AG04450 (cell line): ENCODE results near the gene GPR150. TPM values are rescaled to one million over a fixed set of nuclear protein-coding genes. Genes with fewer than 3 reads are reported as not detected.

Experiments
- CTCF ChIA-PET: fragments of 300-600, 350-600 bp; formaldehyde crosslinking; extraction: SDS; loops from one replicate; lab custom pipeline; 2022; ENCODE audit warnings: antibody characterized with exemption, inconsistent platforms; lab: Charles Lee
- POLR2A ChIA-PET: fragments of 350-600 bp; formaldehyde crosslinking; extraction: SDS; loops from one replicate; lab custom pipeline; 2021; ENCODE audit warnings: antibody characterized with exemption, inconsistent platforms; lab: Yijun Ruan, JAX
- DNase-seq: peaks from one replicate; pipeline ENCODE4 v3.0.0-alpha.2; 2011; ENCODE audit warnings: low read depth, low spot score
- H3K27ac ChIP-seq: one replicate; pipeline ENCODE4 v1.5.1; 2012; ENCODE audit warnings: low read depth, low read length, control low read depth
- H3K27me3 ChIP-seq: one replicate; pipeline ENCODE4 v1.6.0; 2012; ENCODE audit warnings: low read length; ENCODE audit not compliant: control insufficient read depth, insufficient read depth
- H3K4me3 ChIP-seq: 2 replicates; pipeline ENCODE4 v1.5.1; 2011; ENCODE audit warnings: mild to moderate bottlenecking, low read depth, low read length, control low read depth
- H3K9me3 ChIP-seq: 2 replicates; pipeline ENCODE4 v1.5.1; 2012; ENCODE audit warnings: low read length; ENCODE audit not compliant: control insufficient read depth, insufficient read depth
- polyA minus RNA-seq: library from RNA; depleted of rRNA, polyadenylated mRNA; stranded (reverse); fragments of >200 nt; gene quantifications from 2 replicates; pipeline ENCODE4 v1.2.3, GENCODE V29; 2011; rRNA and poly(A)+ RNA removed
- polyA plus RNA-seq: library from polyadenylated mRNA; depleted of rRNA; stranded (reverse); fragments of >200 nt; gene quantifications from 2 replicates; pipeline ENCODE4 v1.2.3, GENCODE V29; 2011; rRNA removed
- TF ChIP-seq, protein P1 (sequence below): IDR thresholded peaks from 2 replicates; pipeline ENCODE4 v1.5.1; 2011; ENCODE audit warnings: low read depth, low read length, control low read depth, inconsistent platforms

The GPR150 gene
- polyA plus RNA-seq (0.17 and 0.24 TPM in 2 replicates), polyA minus RNA-seq (0.23 TPM in 1 of 2 replicates, not detected in the other)

DNA sequence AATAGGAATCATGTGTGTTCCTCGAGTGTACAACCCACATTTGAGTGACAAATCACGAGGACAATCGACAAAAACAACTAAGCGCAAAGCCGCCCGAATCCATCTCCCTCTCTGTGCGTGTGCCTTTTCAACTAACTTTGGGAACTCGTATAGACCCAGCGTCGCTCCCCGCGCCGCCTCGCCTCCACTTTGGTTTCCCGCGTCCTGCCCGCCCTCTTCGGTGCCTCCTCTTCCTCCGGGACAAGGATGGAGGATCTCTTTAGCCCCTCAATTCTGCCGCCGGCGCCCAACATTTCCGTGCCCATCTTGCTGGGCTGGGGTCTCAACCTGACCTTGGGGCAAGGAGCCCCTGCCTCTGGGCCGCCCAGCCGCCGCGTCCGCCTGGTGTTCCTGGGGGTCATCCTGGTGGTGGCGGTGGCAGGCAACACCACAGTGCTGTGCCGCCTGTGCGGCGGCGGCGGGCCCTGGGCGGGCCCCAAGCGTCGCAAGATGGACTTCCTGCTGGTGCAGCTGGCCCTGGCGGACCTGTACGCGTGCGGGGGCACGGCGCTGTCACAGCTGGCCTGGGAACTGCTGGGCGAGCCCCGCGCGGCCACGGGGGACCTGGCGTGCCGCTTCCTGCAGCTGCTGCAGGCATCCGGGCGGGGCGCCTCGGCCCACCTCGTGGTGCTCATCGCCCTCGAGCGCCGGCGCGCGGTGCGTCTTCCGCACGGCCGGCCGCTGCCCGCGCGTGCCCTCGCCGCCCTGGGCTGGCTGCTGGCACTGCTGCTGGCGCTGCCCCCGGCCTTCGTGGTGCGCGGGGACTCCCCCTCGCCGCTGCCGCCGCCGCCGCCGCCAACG is at the start of gene GPR150:
TSS of gene GPR150 (plus strand) at position 58 of the 840 bp plus-strand sequence. CDS start at position 247, 189 bp downstream.
- H3K27ac ChIP-seq = no peak within 1 kb of the TSS

DNA sequence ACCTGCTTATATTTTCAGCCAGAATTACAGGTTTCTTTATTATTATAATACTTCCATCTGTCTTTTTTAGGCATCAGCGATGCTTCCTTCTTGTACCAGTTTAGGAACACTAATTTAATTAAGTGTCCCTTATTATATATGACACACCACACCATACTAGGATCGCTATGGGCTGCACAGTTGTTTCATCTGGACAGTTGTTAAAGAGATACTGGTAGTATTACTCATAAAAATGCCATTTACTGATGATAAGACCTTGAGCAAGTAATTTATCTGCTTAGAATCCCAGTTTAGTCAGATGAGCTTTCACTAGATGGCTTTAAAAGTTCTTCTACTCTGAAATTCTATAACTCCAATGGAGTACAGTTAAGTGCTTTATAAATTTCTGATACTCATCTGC is 47.9 kb upstream of the GPR150 start:
- POLR2A ChIA-PET = no interaction called here
- TF ChIP-seq, protein P1, sequence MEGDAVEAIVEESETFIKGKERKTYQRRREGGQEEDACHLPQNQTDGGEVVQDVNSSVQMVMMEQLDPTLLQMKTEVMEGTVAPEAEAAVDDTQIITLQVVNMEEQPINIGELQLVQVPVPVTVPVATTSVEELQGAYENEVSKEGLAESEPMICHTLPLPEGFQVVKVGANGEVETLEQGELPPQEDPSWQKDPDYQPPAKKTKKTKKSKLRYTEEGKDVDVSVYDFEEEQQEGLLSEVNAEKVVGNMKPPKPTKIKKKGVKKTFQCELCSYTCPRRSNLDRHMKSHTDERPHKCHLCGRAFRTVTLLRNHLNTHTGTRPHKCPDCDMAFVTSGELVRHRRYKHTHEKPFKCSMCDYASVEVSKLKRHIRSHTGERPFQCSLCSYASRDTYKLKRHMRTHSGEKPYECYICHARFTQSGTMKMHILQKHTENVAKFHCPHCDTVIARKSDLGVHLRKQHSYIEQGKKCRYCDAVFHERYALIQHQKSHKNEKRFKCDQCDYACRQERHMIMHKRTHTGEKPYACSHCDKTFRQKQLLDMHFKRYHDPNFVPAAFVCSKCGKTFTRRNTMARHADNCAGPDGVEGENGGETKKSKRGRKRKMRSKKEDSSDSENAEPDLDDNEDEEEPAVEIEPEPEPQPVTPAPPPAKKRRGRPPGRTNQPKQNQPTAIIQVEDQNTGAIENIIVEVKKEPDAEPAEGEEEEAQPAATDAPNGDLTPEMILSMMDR = no peak
- no peak for DNase-seq
- Histone ChIP-seq H3K4me3 (no peak overlapping the region), H3K27me3 (no peaks in the 10 kb centered on the region), H3K27ac (no peak overlapping the region), H3K9me3 (no peaks in the 10 kb centered on the region)
- CTCF ChIA-PET = no interaction called here

More for the DNA sequence above, at the start of gene GPR150:
- TF ChIP-seq, protein P1 = no peak
- DNase-seq = no peak
- CTCF ChIA-PET = no interaction called here
- Histone ChIP-seq H3K9me3 (no peaks in the 10 kb centered on the region), H3K27me3 (no peaks in the 10 kb centered on the region), H3K4me3 (peak within 1 kb of the TSS; percentile 56)
- POLR2A ChIA-PET = interaction anchor here (0.5 kb wide), 1 partner anchor 133 kb away, joined by 3 read pairs; no protein-coding TSS in a partner anchor

DNA sequence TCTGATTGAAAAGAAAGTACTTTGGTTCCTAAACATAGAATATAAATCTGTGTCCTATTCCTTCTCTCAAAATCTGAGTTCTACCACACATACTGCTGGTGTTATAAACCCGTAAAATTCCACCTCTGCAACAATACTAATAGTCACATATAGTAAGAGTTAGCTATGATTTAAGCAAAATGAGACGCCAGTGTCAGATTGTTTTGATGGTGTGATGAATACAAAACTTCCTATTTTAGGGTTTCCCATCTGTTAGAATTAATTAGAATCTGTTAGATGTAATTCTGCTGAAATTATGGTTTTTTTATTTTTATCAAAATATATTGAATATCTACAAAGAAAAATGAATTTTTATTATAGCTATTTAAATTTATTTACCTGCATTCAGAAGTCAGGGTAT is 38.3 kb upstream of the GPR150 start:
- Histone ChIP-seq H3K27me3 (no peaks in the 10 kb centered on the region), H3K27ac (no peak overlapping the region), H3K9me3 (no peaks in the 10 kb centered on the region), H3K4me3 (no peak overlapping the region)
- CTCF ChIA-PET = no interaction called here
- no peak for DNase-seq
- TF ChIP-seq, protein P1 = no peak
- POLR2A ChIA-PET = no interaction called here

DNA sequence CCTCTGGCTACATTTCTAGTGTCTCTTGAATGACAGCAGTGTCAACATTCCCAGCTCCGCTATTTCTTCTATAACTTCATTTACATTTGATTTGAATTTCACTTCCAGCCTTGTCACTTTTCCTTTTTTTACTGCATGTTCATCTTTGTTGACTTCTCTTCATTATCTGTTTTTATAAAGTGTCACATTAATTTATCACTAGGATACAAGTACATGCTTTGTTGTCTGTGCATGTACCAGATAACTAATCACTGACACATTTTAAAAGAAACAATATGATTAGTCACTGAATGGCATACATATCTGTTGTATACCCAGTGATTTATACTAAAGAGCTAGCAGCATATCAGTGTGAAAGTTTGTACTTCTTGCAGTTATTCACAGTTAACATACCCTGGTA is 35.9 kb upstream of the GPR150 start:
- Histone ChIP-seq H3K27me3 (no peaks in the 10 kb centered on the region), H3K4me3 (no peak overlapping the region), H3K9me3 (no peaks in the 10 kb centered on the region), H3K27ac (no peak overlapping the region)
- DNase-seq = no peak
- TF ChIP-seq, protein P1 = no peak
- POLR2A ChIA-PET = no interaction called here
- CTCF ChIA-PET = no interaction called here

DNA sequence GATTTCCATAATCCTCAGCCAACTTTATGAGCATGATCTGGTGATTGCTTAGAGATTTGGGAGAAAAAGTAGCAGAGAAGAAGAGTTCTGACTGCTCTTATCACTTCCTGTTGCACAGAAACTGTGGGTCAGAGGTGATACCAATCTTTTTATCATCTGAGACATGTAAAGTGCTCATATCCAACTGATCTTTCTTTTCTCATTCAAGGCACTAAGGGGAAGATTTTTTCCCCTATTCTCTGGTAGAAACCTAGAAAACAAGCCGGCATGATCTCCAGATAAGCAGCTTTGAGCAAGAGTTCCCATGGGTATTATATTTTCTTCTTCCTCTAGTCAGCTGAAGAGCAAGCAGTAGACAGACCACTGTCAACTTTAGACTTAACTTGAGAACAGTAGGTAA is 29.0 kb upstream of the GPR150 start:
- Histone ChIP-seq H3K27me3 (no peaks in the 10 kb centered on the region), H3K4me3 (no peak overlapping the region), H3K27ac (no peak overlapping the region), H3K9me3 (no peaks in the 10 kb centered on the region)
- CTCF ChIA-PET = no interaction called here
- POLR2A ChIA-PET = no interaction called here
- TF ChIP-seq, protein P1 = no peak
- DNase-seq = no peak
